Activated naive CD4-positive, alpha-beta T cell treated with anti-CD3 and anti-CD28 coated beads, Interleukin-2, amount 50 U/mL, for 24 hours (primary cell): ENCODE results near the gene ACCSL.

ENCODE experiments used
- H3K27ac Mint-ChIP-seq: one replicate; pipeline ENCODE4 v1.8.0; 2021; ENCODE audit warnings: mild to moderate bottlenecking, mixed read lengths
- H3K27me3 Mint-ChIP-seq: one replicate; pipeline ENCODE4 v1.8.0; 2021; ENCODE audit warnings: mixed read lengths
- H3K36me3 Mint-ChIP-seq: one replicate; pipeline ENCODE4 v1.8.0; 2021; ENCODE audit warnings: mixed read lengths
- H3K4me1 Mint-ChIP-seq: one replicate; pipeline ENCODE4 v1.8.0; 2021; ENCODE audit warnings: mixed read lengths
- H3K4me3 Mint-ChIP-seq: one replicate; pipeline ENCODE4 v1.8.0; 2021; ENCODE audit warnings: mild to moderate bottlenecking, mixed read lengths
- H3K9me3 Mint-ChIP-seq: one replicate; pipeline ENCODE4 v1.8.0; 2021; ENCODE audit warnings: mixed read lengths

The ACCSL gene

GRCh38 chr11:44066732-44067141 is 19.0 kb downstream of the ACCSL start:
- Mint-ChIP-seq H3K36me3 (peaks cover 3% of the 10 kb centered on the region), H3K4me1 (peaks cover 29% of the 10 kb centered on the region), H3K9me3 (no peaks in the 10 kb centered on the region), H3K27ac (peak overlapping the region; percentile 92), H3K27me3 (no peaks in the 10 kb centered on the region), H3K4me3 (peak overlapping the region; percentile 91)

GRCh38 chr11:44067266-44067665 is 19.5 kb downstream of the ACCSL start:
- H3K4me3 Mint-ChIP-seq: peak overlapping the region; percentile 91
- peaks cover 3% of the 10 kb centered on the region for H3K36me3 Mint-ChIP-seq
- peak overlapping the region; percentile 41 for H3K27ac Mint-ChIP-seq
- H3K9me3 Mint-ChIP-seq: no peaks in the 10 kb centered on the region
- H3K27me3 Mint-ChIP-seq: no peaks in the 10 kb centered on the region
- peaks cover 29% of the 10 kb centered on the region for H3K4me1 Mint-ChIP-seq

- peaks cover 29% of the 10 kb centered on the region for H3K4me1 Mint-ChIP-seq
- no peak overlapping the region for H3K27ac Mint-ChIP-seq
- H3K9me3 Mint-ChIP-seq: no peaks in the 10 kb centered on the region
- no peaks in the 10 kb centered on the region for H3K27me3 Mint-ChIP-seq
- H3K4me3 Mint-ChIP-seq: no peak overlapping the region
- peaks cover 3% of the 10 kb centered on the region for H3K36me3 Mint-ChIP-seq
Measured at GRCh38 chr11:44068180-44068579, 20.4 kb downstream of the ACCSL start.

- no peaks in the 10 kb centered on the region for H3K27me3 Mint-ChIP-seq
- H3K36me3 Mint-ChIP-seq: peaks cover 3% of the 10 kb centered on the region
- peaks cover 13% of the 10 kb centered on the region for H3K4me1 Mint-ChIP-seq
- H3K27ac Mint-ChIP-seq: no peak overlapping the region
- no peaks in the 10 kb centered on the region for H3K9me3 Mint-ChIP-seq
- H3K4me3 Mint-ChIP-seq: no peak overlapping the region
Measured at GRCh38 chr11:44071157-44071556, 23.4 kb downstream of the ACCSL start.

GRCh38 chr11:44072757-44073658 is 25.2 kb downstream of the ACCSL start:
- H3K27me3 Mint-ChIP-seq: no peaks in the 10 kb centered on the region
- peaks cover 8% of the 10 kb centered on the region for H3K36me3 Mint-ChIP-seq
- H3K27ac Mint-ChIP-seq: no peak overlapping the region
- H3K4me3 Mint-ChIP-seq: no peak overlapping the region
- no peaks in the 10 kb centered on the region for H3K4me1 Mint-ChIP-seq
- H3K9me3 Mint-ChIP-seq: no peaks in the 10 kb centered on the region

- Mint-ChIP-seq H3K27ac (no peak overlapping the region), H3K4me3 (no peak overlapping the region), H3K27me3 (no peaks in the 10 kb centered on the region), H3K4me1 (no peaks in the 10 kb centered on the region), H3K9me3 (no peaks in the 10 kb centered on the region), H3K36me3 (peaks cover 8% of the 10 kb centered on the region)
Measured at GRCh38 chr11:44078794-44079193, 31.0 kb downstream of the ACCSL start.

GRCh38 chr11:44079376-44079775 is 31.6 kb downstream of the ACCSL start:
- Mint-ChIP-seq H3K9me3 (no peaks in the 10 kb centered on the region), H3K4me1 (no peaks in the 10 kb centered on the region), H3K4me3 (no peak overlapping the region), H3K36me3 (peaks cover 14% of the 10 kb centered on the region), H3K27ac (no peak overlapping the region), H3K27me3 (no peaks in the 10 kb centered on the region)

GRCh38 chr11:44080951-44081350 is 33.2 kb downstream of the ACCSL start:
- Mint-ChIP-seq H3K4me3 (no peak overlapping the region), H3K4me1 (no peaks in the 10 kb centered on the region), H3K36me3 (peaks cover 16% of the 10 kb centered on the region), H3K27ac (no peak overlapping the region), H3K27me3 (no peaks in the 10 kb centered on the region), H3K9me3 (no peaks in the 10 kb centered on the region)

GRCh38 chr11:44082645-44083044 is 34.9 kb downstream of the ACCSL start:
- H3K4me1 Mint-ChIP-seq: no peaks in the 10 kb centered on the region
- no peak overlapping the region for H3K27ac Mint-ChIP-seq
- H3K9me3 Mint-ChIP-seq: no peaks in the 10 kb centered on the region
- H3K4me3 Mint-ChIP-seq: no peak overlapping the region
- H3K27me3 Mint-ChIP-seq: no peaks in the 10 kb centered on the region
- H3K36me3 Mint-ChIP-seq: peaks cover 14% of the 10 kb centered on the region

GRCh38 chr11:44083433-44083832 is 35.7 kb downstream of the ACCSL start:
- Mint-ChIP-seq H3K27ac (no peak overlapping the region), H3K4me3 (no peak overlapping the region), H3K4me1 (no peaks in the 10 kb centered on the region), H3K27me3 (no peaks in the 10 kb centered on the region), H3K9me3 (no peaks in the 10 kb centered on the region), H3K36me3 (peaks cover 15% of the 10 kb centered on the region)

GRCh38 chr11:44083906-44084305 is 36.1 kb downstream of the ACCSL start:
- Mint-ChIP-seq H3K27me3 (no peaks in the 10 kb centered on the region), H3K36me3 (peaks cover 15% of the 10 kb centered on the region), H3K4me1 (no peaks in the 10 kb centered on the region), H3K4me3 (no peak overlapping the region), H3K9me3 (no peaks in the 10 kb centered on the region), H3K27ac (no peak overlapping the region)

GRCh38 chr11:44085330-44085729 is 37.5 kb downstream of the ACCSL start:
- Mint-ChIP-seq H3K4me1 (no peaks in the 10 kb centered on the region), H3K27ac (no peak overlapping the region), H3K36me3 (peaks cover 12% of the 10 kb centered on the region), H3K4me3 (no peak overlapping the region), H3K27me3 (no peaks in the 10 kb centered on the region), H3K9me3 (no peaks in the 10 kb centered on the region)

GRCh38 chr11:44088377-44088776 is 40.6 kb downstream of the ACCSL start:
- no peak overlapping the region for H3K4me3 Mint-ChIP-seq
- no peaks in the 10 kb centered on the region for H3K4me1 Mint-ChIP-seq
- H3K36me3 Mint-ChIP-seq: peaks cover 12% of the 10 kb centered on the region
- H3K9me3 Mint-ChIP-seq: no peaks in the 10 kb centered on the region
- H3K27ac Mint-ChIP-seq: no peak overlapping the region
- H3K27me3 Mint-ChIP-seq: no peaks in the 10 kb centered on the region

GRCh38 chr11:44088871-44089270 is 41.1 kb downstream of the ACCSL start:
- no peak overlapping the region for H3K4me3 Mint-ChIP-seq
- peaks cover 11% of the 10 kb centered on the region for H3K36me3 Mint-ChIP-seq
- H3K9me3 Mint-ChIP-seq: no peaks in the 10 kb centered on the region
- no peaks in the 10 kb centered on the region for H3K4me1 Mint-ChIP-seq
- H3K27ac Mint-ChIP-seq: no peak overlapping the region
- H3K27me3 Mint-ChIP-seq: no peaks in the 10 kb centered on the region

GRCh38 chr11:44090539-44090938 is 42.8 kb downstream of the ACCSL start:
- no peak overlapping the region for H3K4me3 Mint-ChIP-seq
- no peak overlapping the region for H3K27ac Mint-ChIP-seq
- no peaks in the 10 kb centered on the region for H3K27me3 Mint-ChIP-seq
- no peaks in the 10 kb centered on the region for H3K9me3 Mint-ChIP-seq
- peaks cover 13% of the 10 kb centered on the region for H3K4me1 Mint-ChIP-seq
- peaks cover 6% of the 10 kb centered on the region for H3K36me3 Mint-ChIP-seq

GRCh38 chr11:44094260-44094868 is 46.6 kb downstream of the ACCSL start:
- Mint-ChIP-seq H3K27me3 (no peaks in the 10 kb centered on the region), H3K27ac (no peak overlapping the region), H3K36me3 (no peaks in the 10 kb centered on the region), H3K9me3 (no peaks in the 10 kb centered on the region), H3K4me3 (peak overlapping the region; percentile 82), H3K4me1 (peaks cover 28% of the 10 kb centered on the region)
